Nephron progenitor cell (in vitro differentiated cells): ENCODE data around the gene BABAM2.
"Not testable (repeated sequence)": the region's sequence is repeated elsewhere in the genome, so short reads cannot be mapped to it uniquely, and the experiment has no call there.

Experiments
- DNase-seq: peaks from one replicate; pipeline ENCODE4 v3.0.0; 2021
- H3K27ac Mint-ChIP-seq: 2 replicates; pipeline ENCODE4 v1.8.0; 2021; ENCODE audit warnings: mild to moderate bottlenecking, moderate library complexity, mixed read lengths
- H3K27me3 Mint-ChIP-seq: 2 replicates; pipeline ENCODE4 v1.8.0; 2021; ENCODE audit warnings: mild to moderate bottlenecking, low read depth, mixed read lengths; ENCODE audit not compliant: poor library complexity
- H3K36me3 Mint-ChIP-seq: 2 replicates; pipeline ENCODE4 v1.8.0; 2021; ENCODE audit warnings: low read depth, mixed read lengths
- H3K4me1 Mint-ChIP-seq: 2 replicates; pipeline ENCODE4 v1.8.0; 2021; ENCODE audit warnings: mixed read lengths
- H3K4me3 Mint-ChIP-seq: 2 replicates; pipeline ENCODE4 v1.8.0; 2021; ENCODE audit warnings: mild to moderate bottlenecking, moderate library complexity, mixed read lengths
- H3K9me3 Mint-ChIP-seq: 2 replicates; pipeline ENCODE4 v1.8.0; 2021; ENCODE audit warnings: mild to moderate bottlenecking, moderate library complexity, mixed read lengths
- TF ChIP-seq, protein P1 (sequence below): fragments of 200-600 bp; sonication (generic); IDR thresholded peaks from 2 replicates; pipeline ENCODE4 v1.5.0; 2021; ENCODE audit warnings: antibody characterized with exemption

The BABAM2 gene

DNA sequence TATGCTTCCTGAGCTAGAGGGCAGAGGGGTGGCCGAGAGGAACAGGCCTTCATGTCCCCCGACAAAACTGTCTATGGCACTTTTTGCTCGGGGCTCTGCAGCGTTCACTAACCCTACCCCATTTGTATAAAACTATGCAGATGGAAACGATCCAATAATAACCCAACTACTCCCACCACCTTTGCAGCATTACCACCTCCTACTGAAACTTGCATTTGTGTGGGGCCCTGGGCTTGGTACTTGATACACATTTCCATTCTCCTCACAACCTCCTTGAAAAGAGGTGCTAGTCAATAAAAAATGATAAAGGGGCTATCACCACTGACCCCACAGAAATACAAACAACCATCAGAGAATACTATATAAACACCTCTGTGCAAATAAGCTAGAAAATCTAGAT lies 438.7 kb downstream of the BABAM2 start:
- no peak for DNase-seq
- H3K9me3 Mint-ChIP-seq = peaks cover 12% of the 10 kb centered on the region
- H3K4me1 Mint-ChIP-seq = peaks cover 29% of the 10 kb centered on the region
- peaks cover 3% of the 10 kb centered on the region for H3K27me3 Mint-ChIP-seq
- peaks cover 26% of the 10 kb centered on the region for H3K36me3 Mint-ChIP-seq
- no peak overlapping the region for H3K4me3 Mint-ChIP-seq
- H3K27ac Mint-ChIP-seq = no peak overlapping the region
- TF ChIP-seq, protein P1, sequence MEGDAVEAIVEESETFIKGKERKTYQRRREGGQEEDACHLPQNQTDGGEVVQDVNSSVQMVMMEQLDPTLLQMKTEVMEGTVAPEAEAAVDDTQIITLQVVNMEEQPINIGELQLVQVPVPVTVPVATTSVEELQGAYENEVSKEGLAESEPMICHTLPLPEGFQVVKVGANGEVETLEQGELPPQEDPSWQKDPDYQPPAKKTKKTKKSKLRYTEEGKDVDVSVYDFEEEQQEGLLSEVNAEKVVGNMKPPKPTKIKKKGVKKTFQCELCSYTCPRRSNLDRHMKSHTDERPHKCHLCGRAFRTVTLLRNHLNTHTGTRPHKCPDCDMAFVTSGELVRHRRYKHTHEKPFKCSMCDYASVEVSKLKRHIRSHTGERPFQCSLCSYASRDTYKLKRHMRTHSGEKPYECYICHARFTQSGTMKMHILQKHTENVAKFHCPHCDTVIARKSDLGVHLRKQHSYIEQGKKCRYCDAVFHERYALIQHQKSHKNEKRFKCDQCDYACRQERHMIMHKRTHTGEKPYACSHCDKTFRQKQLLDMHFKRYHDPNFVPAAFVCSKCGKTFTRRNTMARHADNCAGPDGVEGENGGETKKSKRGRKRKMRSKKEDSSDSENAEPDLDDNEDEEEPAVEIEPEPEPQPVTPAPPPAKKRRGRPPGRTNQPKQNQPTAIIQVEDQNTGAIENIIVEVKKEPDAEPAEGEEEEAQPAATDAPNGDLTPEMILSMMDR = no peak

DNA sequence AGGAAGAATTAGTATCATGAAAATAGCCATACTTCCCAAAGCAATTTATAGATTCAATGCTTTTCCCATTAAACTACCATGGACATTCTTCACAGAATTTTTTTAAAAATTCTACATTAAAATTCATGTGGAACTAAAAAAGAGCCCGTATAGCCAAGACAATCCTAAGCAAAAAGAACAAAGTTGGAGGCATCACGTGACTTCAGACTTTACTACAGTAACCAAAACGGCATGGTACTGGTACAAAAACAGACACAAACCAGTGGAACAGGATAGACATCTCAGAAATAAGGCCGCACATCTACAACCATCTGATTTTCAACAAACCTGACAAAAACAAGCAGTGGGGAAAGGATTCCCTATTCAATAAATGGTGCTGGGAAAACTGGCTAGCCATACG lies 440.2 kb downstream of the BABAM2 start:
- not testable (repeated sequence) for DNase-seq, H3K27me3 Mint-ChIP-seq, H3K27ac Mint-ChIP-seq, H3K4me3 Mint-ChIP-seq
- Mint-ChIP-seq H3K4me1 (peaks cover 22% of the 10 kb centered on the region), H3K36me3 (peaks cover 26% of the 10 kb centered on the region), H3K9me3 (peaks cover 12% of the 10 kb centered on the region)

DNA sequence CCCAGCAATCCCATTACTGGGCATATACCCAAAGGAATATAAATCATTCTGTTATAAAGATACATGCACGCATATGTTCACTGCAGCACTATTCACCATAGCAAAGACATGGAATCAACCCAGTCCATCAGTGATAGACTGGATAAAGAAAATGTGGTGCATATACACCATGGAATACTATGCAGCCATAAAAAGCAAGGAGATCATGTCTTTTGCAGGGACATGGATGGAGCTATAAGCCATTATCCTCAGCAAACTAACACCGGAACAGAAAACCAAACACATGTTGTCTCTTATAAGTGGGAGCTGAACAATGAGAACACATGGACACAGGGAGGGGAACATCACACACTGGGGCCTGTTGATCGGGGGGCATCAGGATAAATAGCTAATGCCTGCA lies 441.3 kb downstream of the BABAM2 start:
- not testable (repeated sequence) for H3K27me3 Mint-ChIP-seq, H3K4me3 Mint-ChIP-seq, DNase-seq, H3K27ac Mint-ChIP-seq
- Mint-ChIP-seq H3K4me1 (peaks cover 23% of the 10 kb centered on the region), H3K36me3 (peaks cover 26% of the 10 kb centered on the region), H3K9me3 (peaks cover 12% of the 10 kb centered on the region)

DNA sequence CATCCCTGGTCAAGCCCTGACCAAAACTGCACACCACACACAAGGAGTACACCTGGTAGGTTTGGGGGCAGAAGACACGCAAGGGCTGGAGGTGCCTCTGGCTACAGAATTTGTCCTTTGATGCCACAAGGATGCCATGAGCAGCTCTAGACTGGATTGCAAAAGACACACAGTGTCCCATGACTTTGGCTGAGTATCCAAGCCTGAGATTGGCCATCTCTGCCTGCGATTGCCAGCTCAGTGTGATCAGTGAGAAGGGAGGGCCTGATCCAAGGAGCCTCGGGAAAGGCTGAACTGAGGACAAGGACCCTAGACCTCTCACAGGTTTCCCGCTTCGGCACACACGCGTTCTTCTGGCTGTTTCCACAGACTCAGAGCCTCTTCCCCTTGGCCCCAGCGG lies 442.2 kb downstream of the BABAM2 start:
- H3K4me1 Mint-ChIP-seq = peaks cover 17% of the 10 kb centered on the region
- H3K27ac Mint-ChIP-seq = no peak overlapping the region
- peaks cover 12% of the 10 kb centered on the region for H3K9me3 Mint-ChIP-seq

DNA sequence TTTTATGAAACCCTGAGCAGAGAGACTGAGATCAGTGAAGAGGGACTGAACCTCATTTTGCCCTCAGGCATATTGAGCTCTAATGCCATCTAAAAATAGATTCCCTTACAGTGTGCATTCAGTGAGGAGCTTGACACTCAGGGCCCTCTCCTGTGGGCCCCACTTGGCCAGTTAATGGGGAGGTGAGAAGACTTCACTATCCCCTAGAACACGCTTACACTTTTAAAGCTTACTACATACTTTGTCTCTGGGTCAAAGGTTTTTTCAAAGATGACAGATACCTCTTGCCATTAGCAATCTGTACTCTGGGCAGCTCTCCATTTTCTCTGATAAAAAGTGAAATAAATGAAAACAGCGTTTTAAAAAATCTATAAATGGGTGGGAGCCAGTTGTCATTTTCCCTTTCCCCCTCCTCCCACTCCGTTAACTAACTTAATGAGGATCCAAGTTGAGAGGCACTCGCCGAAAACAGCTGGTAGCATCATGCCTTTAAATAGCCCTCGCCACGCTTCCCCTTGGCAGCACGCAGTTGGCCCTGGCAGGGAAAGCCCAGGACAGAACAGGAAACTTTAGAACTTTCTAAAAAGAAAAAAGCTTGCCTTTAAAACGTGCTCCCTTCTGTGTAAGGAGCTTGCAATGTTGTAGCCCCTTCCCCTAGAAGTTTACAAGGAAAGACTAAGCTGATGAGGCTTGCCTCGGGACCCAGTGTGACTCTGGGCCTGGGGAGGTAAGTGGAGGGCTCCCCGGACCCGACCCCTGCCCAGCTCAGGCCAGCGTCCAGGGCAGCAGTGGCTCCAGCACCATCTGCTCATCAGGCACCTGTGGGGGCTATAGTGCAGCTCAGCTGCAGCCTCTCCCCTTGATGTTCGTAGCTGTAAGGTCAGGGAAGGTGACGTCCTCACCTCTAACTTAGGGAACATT lies 443.3 kb downstream of the BABAM2 start:
- H3K4me1 Mint-ChIP-seq = peaks cover 20% of the 10 kb centered on the region

More for the DNA sequence above, 442.2 kb downstream of the BABAM2 start:
- DNase-seq = no peak
- no peak overlapping the region for H3K4me3 Mint-ChIP-seq
- H3K36me3 Mint-ChIP-seq = peaks cover 26% of the 10 kb centered on the region
- TF ChIP-seq, protein P1 = no peak
- peaks cover 6% of the 10 kb centered on the region for H3K27me3 Mint-ChIP-seq

DNA sequence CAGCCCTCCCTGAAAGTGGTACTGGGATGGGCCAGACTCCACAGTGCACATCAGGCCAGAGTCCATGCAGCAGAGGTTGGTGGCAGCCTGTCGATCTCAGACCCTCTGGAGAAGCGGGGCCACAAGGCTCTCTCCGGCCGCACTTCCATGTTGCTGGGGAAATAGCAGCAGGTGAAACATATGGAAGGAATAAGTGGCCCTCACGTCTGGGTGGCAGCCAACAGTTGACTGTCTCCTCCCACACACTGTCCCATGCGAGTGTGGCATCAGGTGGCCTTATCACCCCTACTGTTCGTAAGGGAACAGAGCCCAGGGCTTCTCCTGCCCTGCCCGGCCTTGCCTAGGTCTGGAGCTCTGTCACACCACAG lies 444.0 kb downstream of the BABAM2 start:
- Mint-ChIP-seq H3K36me3 (peaks cover 19% of the 10 kb centered on the region), H3K4me1 (peaks cover 26% of the 10 kb centered on the region), H3K27ac (no peak overlapping the region), H3K9me3 (peaks cover 12% of the 10 kb centered on the region), H3K27me3 (peaks cover 6% of the 10 kb centered on the region), H3K4me3 (no peak overlapping the region)
- no peak for DNase-seq
- TF ChIP-seq, protein P1 = no peak

More for the DNA sequence above, 443.3 kb downstream of the BABAM2 start:
- H3K27ac Mint-ChIP-seq = no peak overlapping the region
- H3K27me3 Mint-ChIP-seq = peaks cover 6% of the 10 kb centered on the region
- H3K4me3 Mint-ChIP-seq = no peak overlapping the region
- H3K36me3 Mint-ChIP-seq = peaks cover 25% of the 10 kb centered on the region
- TF ChIP-seq, protein P1 = no peak
- peaks cover 12% of the 10 kb centered on the region for H3K9me3 Mint-ChIP-seq
- DNase-seq = no peak

DNA sequence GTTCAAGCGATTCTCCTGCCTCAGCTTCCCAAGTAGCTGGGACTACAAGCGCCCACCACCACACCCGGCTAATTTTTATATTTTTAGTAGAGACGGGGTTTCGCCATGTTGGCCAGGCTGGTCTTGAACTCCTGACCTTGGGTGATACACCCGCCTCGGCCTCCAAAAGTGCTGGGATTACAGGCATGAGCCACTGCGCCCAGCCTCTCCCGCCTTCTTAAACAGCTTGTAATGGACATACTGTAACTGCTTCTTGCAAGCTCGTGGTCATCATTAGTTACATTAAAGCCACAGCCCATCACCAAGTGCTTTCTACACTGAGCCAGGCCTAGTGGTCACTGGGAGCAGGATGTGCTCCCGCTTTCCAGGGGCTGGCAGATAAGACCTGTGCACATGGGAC lies 444.7 kb downstream of the BABAM2 start:
- H3K27ac Mint-ChIP-seq, DNase-seq, H3K4me3 Mint-ChIP-seq, H3K27me3 Mint-ChIP-seq: not testable (repeated sequence)
- H3K9me3 Mint-ChIP-seq = peaks cover 11% of the 10 kb centered on the region
- H3K36me3 Mint-ChIP-seq = peaks cover 13% of the 10 kb centered on the region
- peaks cover 27% of the 10 kb centered on the region for H3K4me1 Mint-ChIP-seq
